Glutamatergic neuron (in vitro differentiated cells): ENCODE measurements around the gene DNAJA2. TPM values are rescaled to one million over a fixed set of nuclear protein-coding genes. Genes with fewer than 3 reads are reported as not detected.
A peak's percentile ranks its signal among the peaks of the same experiment; 100 is the strongest.

Experiments
- DNase-seq: peaks from one replicate; pipeline ENCODE4 v3.0.0; 2022
- H3K27ac Mint-ChIP-seq: one replicate; pipeline ENCODE4 v1.8.0; 2020; ENCODE audit warnings: mild to moderate bottlenecking, mixed read lengths, inconsistent platforms; ENCODE audit not compliant: unreplicated experiment
- H3K27me3 Mint-ChIP-seq: one replicate; pipeline ENCODE4 v1.8.0; 2020; ENCODE audit warnings: mild to moderate bottlenecking, moderate library complexity, mixed read lengths, inconsistent platforms; ENCODE audit not compliant: unreplicated experiment
- H3K36me3 Mint-ChIP-seq: one replicate; pipeline ENCODE4 v1.8.0; 2020; ENCODE audit warnings: mild to moderate bottlenecking, mixed read lengths, inconsistent platforms; ENCODE audit not compliant: unreplicated experiment
- H3K4me1 Mint-ChIP-seq: one replicate; pipeline ENCODE4 v1.8.0; 2020; ENCODE audit warnings: mild to moderate bottlenecking, low read depth, mixed read lengths, inconsistent platforms; ENCODE audit not compliant: unreplicated experiment
- H3K4me3 Mint-ChIP-seq: one replicate; pipeline ENCODE4 v1.8.0; 2020; ENCODE audit warnings: mild to moderate bottlenecking, mixed read lengths, inconsistent platforms; ENCODE audit not compliant: unreplicated experiment
- H3K9me3 Mint-ChIP-seq: one replicate; pipeline ENCODE4 v1.8.0; 2020; ENCODE audit warnings: mild to moderate bottlenecking, moderate library complexity, mixed read lengths, inconsistent platforms; ENCODE audit not compliant: unreplicated experiment
- total RNA-seq: library from RNA; stranded (reverse); fragmentation: NEBNext Ultra II Directional; extraction: Animal tissue kit (Norgen Biotek cat#: 25700); gene quantifications from one replicate; pipeline ENCODE4 v1.2.1, GENCODE V29; 2021; ENCODE audit not compliant: unreplicated experiment
- TF ChIP-seq, protein P1 (sequence below): fragments of 200-600 bp; sonication (generic); IDR thresholded peaks from one replicate; pipeline ENCODE4 v1.5.0; 2021; ENCODE audit not compliant: partially characterized antibody, unreplicated experiment

Gene DNAJA2
- total RNA-seq, 1 donor from 2014 or later = 95.8 TPM

DNA sequence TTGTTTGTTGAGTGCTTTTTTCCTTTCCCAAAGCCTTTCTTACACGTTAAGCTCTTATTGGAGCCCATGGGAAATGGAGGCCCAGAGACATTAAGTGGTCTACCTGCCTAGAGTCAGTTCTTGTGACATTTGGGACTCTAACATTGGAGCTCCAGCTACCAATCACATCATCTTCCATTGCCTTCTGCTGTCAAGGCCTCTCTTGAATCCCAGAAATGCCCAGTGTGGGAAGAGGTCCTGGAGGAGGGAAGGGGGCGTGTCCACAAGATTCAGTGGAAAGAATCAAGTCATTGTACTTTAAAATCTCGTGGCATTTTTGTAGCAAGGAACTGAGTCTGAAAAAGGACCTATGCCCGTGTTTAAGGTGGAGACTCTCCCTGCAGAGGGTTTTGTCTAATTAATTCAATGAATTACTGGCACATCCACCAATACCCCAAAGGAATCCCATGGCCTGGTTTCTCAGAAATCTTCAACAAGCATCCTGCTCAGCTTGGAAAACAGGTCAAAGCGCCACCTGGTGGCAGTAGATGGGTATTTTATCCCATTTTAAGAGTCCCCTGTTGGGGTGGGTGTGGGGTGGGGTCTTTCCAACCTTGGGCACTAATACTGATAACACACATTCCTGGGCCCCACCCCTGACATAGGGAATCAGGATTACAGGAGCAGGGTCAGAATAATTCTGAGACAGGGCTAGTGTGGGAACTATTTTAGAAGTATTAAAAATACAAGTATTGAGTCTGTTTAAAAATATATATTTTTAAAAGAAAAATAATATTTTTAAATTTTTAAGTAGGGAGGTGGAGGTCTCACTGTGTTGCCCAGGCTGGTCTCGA is 64.7 kb downstream of the DNAJA2 start:
- TF ChIP-seq, protein P1, sequence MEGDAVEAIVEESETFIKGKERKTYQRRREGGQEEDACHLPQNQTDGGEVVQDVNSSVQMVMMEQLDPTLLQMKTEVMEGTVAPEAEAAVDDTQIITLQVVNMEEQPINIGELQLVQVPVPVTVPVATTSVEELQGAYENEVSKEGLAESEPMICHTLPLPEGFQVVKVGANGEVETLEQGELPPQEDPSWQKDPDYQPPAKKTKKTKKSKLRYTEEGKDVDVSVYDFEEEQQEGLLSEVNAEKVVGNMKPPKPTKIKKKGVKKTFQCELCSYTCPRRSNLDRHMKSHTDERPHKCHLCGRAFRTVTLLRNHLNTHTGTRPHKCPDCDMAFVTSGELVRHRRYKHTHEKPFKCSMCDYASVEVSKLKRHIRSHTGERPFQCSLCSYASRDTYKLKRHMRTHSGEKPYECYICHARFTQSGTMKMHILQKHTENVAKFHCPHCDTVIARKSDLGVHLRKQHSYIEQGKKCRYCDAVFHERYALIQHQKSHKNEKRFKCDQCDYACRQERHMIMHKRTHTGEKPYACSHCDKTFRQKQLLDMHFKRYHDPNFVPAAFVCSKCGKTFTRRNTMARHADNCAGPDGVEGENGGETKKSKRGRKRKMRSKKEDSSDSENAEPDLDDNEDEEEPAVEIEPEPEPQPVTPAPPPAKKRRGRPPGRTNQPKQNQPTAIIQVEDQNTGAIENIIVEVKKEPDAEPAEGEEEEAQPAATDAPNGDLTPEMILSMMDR = peak; percentile 90
- H3K27ac Mint-ChIP-seq = peak overlapping the region; percentile 66
- peaks cover 8% of the 10 kb centered on the region for H3K4me1 Mint-ChIP-seq
- H3K36me3 Mint-ChIP-seq = peaks cover 11% of the 10 kb centered on the region
- peaks cover 10% of the 10 kb centered on the region for H3K27me3 Mint-ChIP-seq
- H3K4me3 Mint-ChIP-seq = peak overlapping the region; percentile 64
- DNase-seq = peak; percentile 81
- H3K9me3 Mint-ChIP-seq = peaks cover 7% of the 10 kb centered on the region

DNA sequence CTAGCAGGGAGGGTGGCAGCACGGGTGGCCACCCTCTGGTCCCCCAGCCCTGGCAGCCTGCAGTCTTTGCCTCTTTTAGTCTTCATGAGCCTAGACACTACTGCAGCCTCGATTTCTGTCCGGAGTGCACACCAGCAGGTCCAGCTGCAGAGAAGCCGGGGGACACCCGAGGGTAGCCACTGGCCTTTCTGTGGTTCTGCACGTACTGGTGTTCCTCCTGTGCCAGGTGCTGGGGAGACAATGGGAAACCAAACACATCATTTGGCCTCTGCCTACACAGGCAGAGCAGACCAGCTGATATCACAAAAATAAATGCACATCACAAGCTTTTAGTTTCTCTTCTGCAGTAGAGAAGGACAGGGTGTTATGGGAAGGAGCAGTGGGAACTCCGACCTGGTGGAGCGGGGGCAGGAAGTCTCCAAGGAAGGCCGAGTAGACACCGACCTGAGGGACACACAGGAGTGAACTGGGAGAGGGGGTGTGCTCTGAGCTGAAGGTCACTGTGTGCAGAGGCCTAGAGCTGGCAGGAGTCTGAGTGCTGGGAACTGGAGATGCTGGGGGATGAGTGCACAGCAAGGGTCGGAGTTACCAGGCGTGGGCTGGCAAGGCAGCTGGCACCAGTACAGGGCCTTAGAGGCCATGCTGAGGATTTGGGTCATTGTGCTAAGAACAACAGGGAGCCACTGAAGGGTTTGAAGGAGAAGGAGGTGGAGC is 66.3 kb downstream of the DNAJA2 start:
- no peak for DNase-seq
- peaks cover 7% of the 10 kb centered on the region for H3K9me3 Mint-ChIP-seq
- peaks cover 5% of the 10 kb centered on the region for H3K4me1 Mint-ChIP-seq
- peak overlapping the region; percentile 31 for H3K27ac Mint-ChIP-seq
- H3K36me3 Mint-ChIP-seq = peaks cover 11% of the 10 kb centered on the region
- peaks cover 10% of the 10 kb centered on the region for H3K27me3 Mint-ChIP-seq
- TF ChIP-seq, protein P1 = no peak
- H3K4me3 Mint-ChIP-seq = no peak overlapping the region

DNA sequence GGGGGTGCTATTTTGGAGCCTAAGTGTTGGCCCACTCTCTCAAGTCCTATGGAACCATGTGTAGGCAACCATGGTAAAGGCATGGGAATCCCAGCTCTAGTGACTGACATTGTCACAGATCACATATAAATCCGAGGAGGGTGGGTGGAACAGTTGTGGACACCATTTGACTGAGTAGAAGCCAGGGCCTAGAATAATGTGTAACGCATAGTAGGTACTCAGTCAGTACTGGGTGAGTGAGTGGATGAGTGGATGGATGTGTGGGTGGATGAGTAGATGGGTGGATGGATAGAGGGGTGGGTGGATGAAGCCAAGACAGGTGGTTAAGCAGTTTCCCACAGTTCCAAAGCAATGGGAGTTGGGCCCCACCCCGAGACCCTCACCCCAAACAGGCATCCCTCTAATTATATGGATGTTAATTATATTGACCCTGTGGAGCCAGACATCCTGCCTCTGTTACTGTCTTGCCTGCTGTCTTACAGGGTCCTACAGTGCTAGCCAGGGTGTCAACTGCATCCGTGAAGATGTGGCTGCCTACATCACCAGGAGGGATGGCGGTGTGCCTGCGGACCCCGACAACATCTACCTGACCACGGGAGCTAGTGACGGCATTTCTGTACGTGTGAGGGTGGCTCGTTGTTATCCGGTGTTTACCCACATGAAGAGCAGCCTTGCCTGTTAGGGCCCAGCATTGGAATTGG is 67.0 kb downstream of the DNAJA2 start:
- no peak for DNase-seq
- Mint-ChIP-seq H3K4me1 (peaks cover 5% of the 10 kb centered on the region), H3K27ac (no peak overlapping the region), H3K9me3 (peaks cover 7% of the 10 kb centered on the region), H3K27me3 (peaks cover 8% of the 10 kb centered on the region), H3K36me3 (peaks cover 11% of the 10 kb centered on the region), H3K4me3 (no peak overlapping the region)
- TF ChIP-seq, protein P1 = no peak

Other genes with a start within 250 kb of the DNAJA2 start
- gene MYLK3, start 225.3 kb downstream of the DNAJA2 start, total RNA-seq = 0.49 TPM
- gene C16orf87, start 142.5 kb downstream of the DNAJA2 start, total RNA-seq = 15.8 TPM
- 70.7 TPM for gene GPT2, start 89.3 kb downstream of the DNAJA2 start, total RNA-seq
- gene NETO2, start 170.3 kb upstream of the DNAJA2 start, total RNA-seq = 26.3 TPM